Measurements from ENCODE around the gene PCNX2. TPM values are rescaled to one million over a fixed set of nuclear protein-coding genes. Genes with fewer than 3 reads are reported as not detected.

PCNX2 gene
- total RNA-seq, 2 donors from 2014 or later, result 8.4 to 23.2 TPM

DNA sequence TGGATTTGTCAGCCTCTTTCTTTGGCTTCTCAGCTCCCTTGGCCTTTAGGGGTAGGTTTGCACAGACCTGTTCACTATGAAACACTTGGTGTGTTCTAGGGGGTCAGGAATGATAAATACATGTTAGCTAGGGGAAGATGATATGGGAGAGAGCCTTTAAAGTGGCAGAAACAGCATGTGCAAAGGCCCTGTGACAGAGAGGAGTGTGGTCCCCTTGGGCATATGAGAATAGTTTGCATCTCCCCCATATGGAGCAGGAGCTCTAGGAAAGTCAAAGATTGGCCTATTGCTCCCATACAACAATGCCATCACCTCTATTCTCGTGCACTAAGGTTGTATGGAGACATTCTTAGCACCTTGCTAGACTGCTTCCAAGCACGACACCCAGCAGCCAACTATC, 355.8 kb downstream of the PCNX2 start:
- intact Hi-C loops (cut with DNase I), result no loop called here
- H3K27ac ChIP-seq, result no peak overlapping the region
- WGBS, result 95% methylated on average over 2 of the region's 2 CpGs
- no peaks in the 10 kb centered on the region for H3K4me1 ChIP-seq (replicated peaks)
- H3K36me3 ChIP-seq, result no peaks in the 10 kb centered on the region
- no peak overlapping the region for H3K4me3 ChIP-seq
- H3K27me3 ChIP-seq (replicated peaks; ENCODE audit: insufficient read depth), result no peaks in the 10 kb centered on the region
- no peak for DNase-seq (ENCODE audit: low spot score)
- no peaks in the 10 kb centered on the region for H3K9me3 ChIP-seq
- no peak for TF ChIP-seq CTCF (IDR thresholded peaks at IDR 0.05)
- no peak for TF ChIP-seq POLR2A (IDR thresholded peaks at IDR 0.05)
- TF ChIP-seq POLR2AphosphoS5 (IDR thresholded peaks at IDR 0.05), result no peak

GRCh38 chr1:232938926-232939325, 356.6 kb downstream of the PCNX2 start:
- H3K36me3 ChIP-seq, result no peaks in the 10 kb centered on the region
- no peak overlapping the region for H3K4me3 ChIP-seq
- WGBS, result 94% methylated on average over 11 of the region's 11 CpGs
- TF ChIP-seq POLR2A (IDR thresholded peaks at IDR 0.05), result no peak
- TF ChIP-seq CTCF (IDR thresholded peaks at IDR 0.05), result no peak
- no peak for TF ChIP-seq POLR2AphosphoS5 (IDR thresholded peaks at IDR 0.05)
- no peaks in the 10 kb centered on the region for H3K27me3 ChIP-seq (replicated peaks; ENCODE audit: insufficient read depth)
- DNase-seq (ENCODE audit: low spot score), result no peak
- no peaks in the 10 kb centered on the region for H3K4me1 ChIP-seq (replicated peaks)
- intact Hi-C loops (cut with DNase I), result no loop called here
- no peaks in the 10 kb centered on the region for H3K9me3 ChIP-seq
- H3K27ac ChIP-seq, result no peak overlapping the region

DNA sequence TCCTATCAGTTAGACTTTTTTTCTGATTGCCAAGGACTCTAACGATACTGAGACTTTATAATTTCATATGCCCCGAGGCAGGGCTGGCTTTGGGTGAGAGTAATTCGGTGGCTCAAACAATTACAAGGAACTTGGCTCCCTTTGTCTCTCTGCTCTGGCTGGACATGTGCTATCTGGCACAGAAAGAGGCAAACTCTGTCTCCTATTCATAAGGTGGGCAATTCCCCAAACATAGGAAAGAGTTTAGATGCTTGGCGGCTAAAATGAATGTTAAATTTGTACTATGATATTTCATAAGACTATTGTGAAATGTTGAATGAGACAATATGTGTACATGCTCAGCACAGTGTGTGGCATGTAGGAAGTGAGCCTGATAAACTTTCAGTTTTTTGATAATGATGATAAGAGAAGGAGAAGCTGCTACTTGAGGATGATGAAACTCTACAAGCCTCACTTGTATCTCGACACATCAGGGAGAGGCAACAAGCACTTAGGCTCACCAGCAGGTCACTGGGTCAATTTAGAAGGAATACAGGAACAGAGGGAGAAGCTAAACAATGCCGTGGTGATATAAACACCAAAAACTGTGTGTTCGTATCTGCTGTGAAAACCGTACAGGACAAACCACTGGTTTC, 357.7 kb downstream of the PCNX2 start:
- 38% methylated on average over 8 of the region's 8 CpGs for whole genome bisulfite sequencing
- H3K4me1 ChIP-seq (replicated peaks), result no peaks in the 10 kb centered on the region
- no peaks in the 10 kb centered on the region for H3K36me3 ChIP-seq
- H3K9me3 ChIP-seq, result no peaks in the 10 kb centered on the region
- no peak for DNase-seq (ENCODE audit: low spot score)
- intact Hi-C loops (cut with DNase I), result no loop called here
- TF ChIP-seq CTCF (IDR thresholded peaks at IDR 0.05) (no peak), POLR2A (IDR thresholded peaks at IDR 0.05) (no peak), POLR2AphosphoS5 (IDR thresholded peaks at IDR 0.05) (no peak)
- H3K27me3 ChIP-seq (replicated peaks; ENCODE audit: insufficient read depth), result no peaks in the 10 kb centered on the region
- no peak overlapping the region for H3K27ac ChIP-seq
- no peak overlapping the region for H3K4me3 ChIP-seq

GRCh38 chr1:232936941-232937340, 358.6 kb downstream of the PCNX2 start:
- H3K27ac ChIP-seq, result no peak overlapping the region
- TF ChIP-seq POLR2AphosphoS5 (IDR thresholded peaks at IDR 0.05), result no peak
- TF ChIP-seq CTCF (IDR thresholded peaks at IDR 0.05), result no peak
- no peak for TF ChIP-seq POLR2A (IDR thresholded peaks at IDR 0.05)
- no peaks in the 10 kb centered on the region for H3K4me1 ChIP-seq (replicated peaks)
- intact Hi-C loops (cut with DNase I), result no loop called here
- H3K9me3 ChIP-seq, result no peaks in the 10 kb centered on the region
- WGBS, result 96% methylated on average over 6 of the region's 6 CpGs
- H3K4me3 ChIP-seq, result no peak overlapping the region
- no peak for DNase-seq (ENCODE audit: low spot score)
- H3K27me3 ChIP-seq (replicated peaks; ENCODE audit: insufficient read depth), result no peaks in the 10 kb centered on the region
- H3K36me3 ChIP-seq, result no peaks in the 10 kb centered on the region

Other genes with a start within 250 kb of the PCNX2 start
- 10 to 100 TPM in 1 of 2 donors, 1 to 10 TPM in 1; 4.7 to 76.1 TPM for gene MAP3K21, start 32.0 kb upstream of the PCNX2 start, total RNA-seq

Data from prostate gland (tissue), 2 donors.